Neural progenitor cell (in vitro differentiated cells): Measurements from ENCODE around the gene DLGAP5.

Experiments
- CTCF ChIP-seq: fragments of 200-600 bp; sonication (generic); IDR thresholded peaks from 2 replicates; pipeline ENCODE4 v1.5.1; 2017; ENCODE audit warnings: antibody characterized with exemption, mild to moderate bottlenecking
- EZH2 ChIP-seq: fragments of 200-600 bp; sonication (generic); IDR thresholded peaks from 2 replicates; pipeline ENCODE4 v1.6.1; 2017; ENCODE audit warnings: antibody characterized with exemption, mild to moderate bottlenecking, moderate library complexity

DNA sequence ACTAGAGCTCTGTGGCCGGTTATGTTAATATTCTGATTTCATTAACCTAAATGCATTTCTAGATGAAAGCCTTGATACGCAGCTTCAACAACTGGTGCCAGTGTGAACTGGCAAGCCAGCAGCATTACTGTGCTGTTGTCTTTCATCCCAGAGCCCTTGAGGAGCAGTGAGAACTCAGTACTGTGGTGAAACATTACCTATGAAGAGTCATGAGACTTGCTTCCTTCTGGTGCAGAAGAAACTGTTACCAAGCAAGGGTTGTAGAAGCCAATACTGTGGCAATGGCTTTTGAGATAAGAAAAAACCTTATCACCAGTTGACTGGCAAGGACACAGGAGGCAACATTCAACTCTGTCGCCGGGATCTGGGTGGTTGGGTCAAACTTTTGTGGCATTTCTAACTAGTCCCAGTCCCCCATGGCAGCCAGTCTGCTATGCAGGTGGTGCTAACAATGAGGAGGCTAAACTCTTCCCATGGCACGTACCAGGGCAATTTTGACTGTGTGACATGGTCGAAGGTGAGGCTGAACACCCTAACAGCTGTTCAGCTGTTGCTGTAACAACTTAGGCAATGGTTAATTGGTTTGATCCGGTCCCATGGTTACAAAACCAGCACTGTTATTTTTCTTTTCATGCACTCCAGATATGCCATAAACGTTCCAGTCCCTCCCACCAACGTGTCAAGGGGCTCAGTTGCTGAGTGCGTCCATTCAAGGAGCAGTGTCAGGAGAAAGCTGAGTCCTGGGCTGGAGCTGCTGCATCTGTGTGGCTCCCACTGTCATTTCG lies 74.9 kb downstream of the DLGAP5 start:
- TF ChIP-seq EZH2: no peak
- TF ChIP-seq CTCF: no peak
